Erythroblast (primary cell): ENCODE results near the gene CDKAL1.

Experiments used
- GATA1 ChIP-seq: IDR thresholded peaks from 2 replicates; pipeline ENCODE4 v1.6.1; 2011; ENCODE audit warnings: low read depth, mild to moderate bottlenecking, control low read depth, low read length, moderate library complexity
- POLR2A ChIP-seq: IDR thresholded peaks from 2 replicates; pipeline ENCODE4 v1.6.1; 2011; ENCODE audit warnings: mild to moderate bottlenecking, low read length

DNA sequence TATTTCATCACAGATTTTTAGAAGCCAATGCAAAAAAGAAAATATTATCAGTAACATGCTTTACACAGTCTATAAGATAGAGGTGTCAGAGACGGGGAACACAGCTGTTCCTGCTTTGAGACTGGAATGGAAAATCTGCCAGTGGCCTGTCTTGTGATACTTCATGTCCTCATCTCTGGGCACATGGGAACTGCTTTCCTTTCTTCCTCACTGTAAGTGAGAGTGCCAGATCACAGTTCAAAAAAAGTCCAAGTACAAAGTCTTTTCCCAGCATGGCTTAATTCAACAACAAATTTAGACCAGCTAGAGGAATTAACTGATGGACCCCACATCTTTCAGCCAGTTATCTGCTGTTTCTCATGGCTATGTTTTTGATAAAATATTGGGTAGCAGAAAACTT, 490.4 kb downstream of the CDKAL1 start:
- TF ChIP-seq POLR2A (no peak), GATA1 (no peak)
